Mammary microvascular endothelial cell (primary cell): Measurements from ENCODE around the gene PIP. TPM values are rescaled to one million over a fixed set of nuclear protein-coding genes. Genes with fewer than 3 reads are reported as not detected.

Experiments used
- total RNA-seq: library from RNA; depleted of rRNA; stranded (reverse); fragments of >200 nt; gene quantifications from 2 replicates; pipeline ENCODE4 v1.2.3, GENCODE V29; 2015

Gene PIP, protein sequence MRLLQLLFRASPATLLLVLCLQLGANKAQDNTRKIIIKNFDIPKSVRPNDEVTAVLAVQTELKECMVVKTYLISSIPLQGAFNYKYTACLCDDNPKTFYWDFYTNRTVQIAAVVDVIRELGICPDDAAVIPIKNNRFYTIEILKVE
- not detected in 2 replicates for total RNA-seq

DNA sequence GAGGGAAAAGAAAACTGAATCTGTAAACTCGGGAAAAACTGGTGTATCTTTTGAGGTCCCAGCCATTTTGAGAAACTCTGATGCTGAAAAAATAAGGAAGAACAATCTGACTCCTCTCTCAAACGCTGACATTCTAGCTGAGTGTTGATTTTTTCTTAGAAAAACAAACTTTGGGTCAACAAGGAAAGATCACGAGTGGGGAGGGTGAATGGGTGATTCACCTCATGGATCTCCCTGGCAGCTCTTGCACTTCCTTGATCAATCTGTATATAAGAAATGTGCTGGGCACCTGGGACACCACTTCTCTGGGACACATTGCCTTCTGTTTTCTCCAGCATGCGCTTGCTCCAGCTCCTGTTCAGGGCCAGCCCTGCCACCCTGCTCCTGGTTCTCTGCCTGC is at the start of gene PIP:
Gene PIP (plus strand): TSS at position 297 of the 400 bp plus-strand sequence. CDS start 40 bp downstream, at position 337.

DNA sequence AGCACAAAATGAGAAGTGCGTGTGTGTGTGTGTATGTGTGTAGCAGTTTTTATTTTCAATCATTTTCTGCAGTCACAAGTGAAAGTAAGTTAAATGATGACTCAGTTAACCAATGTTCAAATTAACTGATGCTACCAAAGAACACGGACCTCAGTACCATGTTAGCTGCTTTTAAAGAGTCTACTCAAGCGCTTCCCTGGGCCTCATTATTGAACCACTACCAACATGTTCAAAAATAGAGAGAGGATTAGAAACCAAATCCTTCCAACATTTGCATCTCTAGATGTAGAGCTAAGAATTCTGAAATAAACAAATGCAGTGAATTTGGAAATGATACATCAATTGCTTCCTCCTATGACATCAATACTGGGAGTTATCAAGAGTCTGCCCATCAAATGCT is 51.1 kb downstream of the PIP start, which contains the start of gene TAS2R39:
Gene TAS2R39 (plus strand): TSS at position 396 of the 400 bp plus-strand sequence. CDS start 0 bp downstream, at position 396.

Other genes with a start within 250 kb of the PIP start
- not detected in 2 replicates for gene TRPV6, start 246.3 kb upstream of the PIP start, total RNA-seq
- gene TRPV5, start 198.3 kb upstream of the PIP start, total RNA-seq, result not detected in 2 replicates
- not detected in 2 replicates for gene LLCFC1, start 192.6 kb upstream of the PIP start, total RNA-seq
- gene KEL, start 169.7 kb upstream of the PIP start, total RNA-seq, result not detected in 2 replicates
- not detected in 2 replicates for gene OR9A2, start 104.9 kb upstream of the PIP start, total RNA-seq
- gene OR6V1, start 79.7 kb upstream of the PIP start, total RNA-seq, result not detected in 2 replicates
- not detected in 2 replicates for gene TAS2R39, start 51.3 kb downstream of the PIP start, total RNA-seq
- not detected in 2 replicates for gene TAS2R40, start 90.0 kb downstream of the PIP start, total RNA-seq
- 142 and 159 TPM in 2 replicates for gene GSTK1, start 131.4 kb downstream of the PIP start, total RNA-seq
- gene TMEM139, start 152.9 kb downstream of the PIP start, total RNA-seq, result not detected in 2 replicates
- 13.2 and 13.4 TPM in 2 replicates for gene CASP2, start 156.3 kb downstream of the PIP start, total RNA-seq
- not detected in 2 replicates for gene CLCN1, start 184.0 kb downstream of the PIP start, total RNA-seq
- 0.54 and 1.2 TPM in 2 replicates for gene FAM131B, start 230.6 kb downstream of the PIP start, total RNA-seq
- gene ZYX, start 249.3 kb downstream of the PIP start, total RNA-seq, result 244 and 257 TPM in 2 replicates